Left ventricle myocardium inferior (tissue), 1 donor: ENCODE results near the gene FZD2. TPM values are rescaled to one million over a fixed set of nuclear protein-coding genes. Genes with fewer than 3 reads are reported as not detected.

Source experiments
- DNase-seq: peaks from one replicate; pipeline ENCODE4 v3.0.0-alpha.2; 2020
- H3K27ac ChIP-seq: fragments of 200-600 bp; replicated peaks from 2 replicates; pipeline ENCODE4 v1.8.0; 2021
- H3K27me3 ChIP-seq: fragments of 200-600 bp; 2 replicates; pipeline ENCODE4 v1.8.0; 2021; ENCODE audit warnings: low read depth
- H3K36me3 ChIP-seq: fragments of 200-600 bp; 2 replicates; pipeline ENCODE4 v1.8.0; 2021
- H3K4me1 ChIP-seq: fragments of 200-600 bp; 2 replicates; pipeline ENCODE4 v1.8.0; 2021
- H3K4me3 ChIP-seq: fragments of 200-600 bp; 2 replicates; pipeline ENCODE4 v1.8.0; 2021; ENCODE audit warnings: mild to moderate bottlenecking, moderate library complexity
- H3K9me3 ChIP-seq: fragments of 200-600 bp; replicated peaks from 2 replicates; pipeline ENCODE4 v1.8.0; 2021
- intact Hi-C: fragments of 100-400 bp; cut with micrococcal nuclease; formaldehyde crosslinking; loops from one replicate; pipeline ENCODE4 v1.11.0; 2022
- total RNA-seq: library from RNA; stranded (reverse); fragmentation: NEBNext Ultra II Directional; extraction: Animal tissue kit (Norgen Biotek cat#: 25700); gene quantifications from one replicate; pipeline ENCODE4 v1.2.1, GENCODE V29; 2021
- TF ChIP-seq, protein P1 (sequence below): fragments of 200-600 bp; IDR thresholded peaks from 2 replicates; pipeline ENCODE4 v1.8.0; 2021; ENCODE audit warnings: antibody characterized with exemption, mild to moderate bottlenecking, borderline replicate concordance
- donor health status: DM: no; HTN: yes; CAD: no; lungs with severe emphysema.

The FZD2 gene
- total RNA-seq, 1 donor from 2014 or later = 4.0 TPM

DNA sequence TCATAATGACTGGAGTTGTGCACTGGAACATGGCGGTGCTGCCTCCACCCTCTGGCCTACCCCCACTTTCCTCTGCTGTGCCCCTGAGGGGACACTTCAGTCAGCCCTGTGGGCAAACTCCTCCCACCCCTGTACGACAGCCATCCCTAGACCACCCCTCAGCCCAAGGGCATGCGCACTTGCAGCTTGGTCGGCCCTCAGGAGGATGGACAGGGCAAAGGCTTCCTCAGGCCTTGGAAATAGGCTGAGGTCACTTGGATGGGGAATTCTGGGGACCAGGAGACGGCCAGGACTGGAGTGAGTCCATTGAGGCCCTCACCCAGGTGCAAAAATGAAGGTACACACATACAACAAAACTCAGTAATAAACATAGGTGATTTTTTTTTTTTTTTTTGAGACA lies 41.0 kb downstream of the FZD2 start:
- H3K27me3 ChIP-seq = peaks cover 34% of the 10 kb centered on the region
- no peaks in the 10 kb centered on the region for H3K9me3 ChIP-seq
- TF ChIP-seq, protein P1, sequence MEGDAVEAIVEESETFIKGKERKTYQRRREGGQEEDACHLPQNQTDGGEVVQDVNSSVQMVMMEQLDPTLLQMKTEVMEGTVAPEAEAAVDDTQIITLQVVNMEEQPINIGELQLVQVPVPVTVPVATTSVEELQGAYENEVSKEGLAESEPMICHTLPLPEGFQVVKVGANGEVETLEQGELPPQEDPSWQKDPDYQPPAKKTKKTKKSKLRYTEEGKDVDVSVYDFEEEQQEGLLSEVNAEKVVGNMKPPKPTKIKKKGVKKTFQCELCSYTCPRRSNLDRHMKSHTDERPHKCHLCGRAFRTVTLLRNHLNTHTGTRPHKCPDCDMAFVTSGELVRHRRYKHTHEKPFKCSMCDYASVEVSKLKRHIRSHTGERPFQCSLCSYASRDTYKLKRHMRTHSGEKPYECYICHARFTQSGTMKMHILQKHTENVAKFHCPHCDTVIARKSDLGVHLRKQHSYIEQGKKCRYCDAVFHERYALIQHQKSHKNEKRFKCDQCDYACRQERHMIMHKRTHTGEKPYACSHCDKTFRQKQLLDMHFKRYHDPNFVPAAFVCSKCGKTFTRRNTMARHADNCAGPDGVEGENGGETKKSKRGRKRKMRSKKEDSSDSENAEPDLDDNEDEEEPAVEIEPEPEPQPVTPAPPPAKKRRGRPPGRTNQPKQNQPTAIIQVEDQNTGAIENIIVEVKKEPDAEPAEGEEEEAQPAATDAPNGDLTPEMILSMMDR = no peak
- H3K4me3 ChIP-seq = no peak overlapping the region
- H3K4me1 ChIP-seq = no peaks in the 10 kb centered on the region
- intact Hi-C loops = no loop called here
- H3K27ac ChIP-seq = no peak overlapping the region
- no peaks in the 10 kb centered on the region for H3K36me3 ChIP-seq
- DNase-seq = no peak

DNA sequence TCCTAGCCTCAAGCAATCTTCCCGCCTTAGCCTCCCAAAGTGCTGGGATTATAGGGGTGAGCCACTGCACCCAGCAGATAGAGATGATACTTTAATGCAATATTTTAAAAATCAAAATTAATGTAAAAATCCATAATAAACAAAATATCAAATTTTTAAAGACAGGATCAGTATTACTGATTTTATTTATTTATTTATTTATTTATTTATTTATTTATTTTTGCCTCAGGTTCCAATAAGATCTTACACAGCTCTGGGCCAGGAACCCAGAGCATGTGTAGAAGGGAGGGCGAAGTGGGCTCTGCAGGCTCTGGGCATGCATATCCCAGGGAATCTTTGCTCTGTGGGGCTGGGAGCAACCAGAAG lies 41.6 kb downstream of the FZD2 start:
- H3K27ac ChIP-seq = no peak overlapping the region
- no peak overlapping the region for H3K4me3 ChIP-seq
- intact Hi-C loops = no loop called here
- no peaks in the 10 kb centered on the region for H3K36me3 ChIP-seq
- TF ChIP-seq, protein P1 = no peak
- H3K9me3 ChIP-seq = no peaks in the 10 kb centered on the region
- H3K4me1 ChIP-seq = no peaks in the 10 kb centered on the region
- DNase-seq = no peak
- peaks cover 28% of the 10 kb centered on the region for H3K27me3 ChIP-seq

DNA sequence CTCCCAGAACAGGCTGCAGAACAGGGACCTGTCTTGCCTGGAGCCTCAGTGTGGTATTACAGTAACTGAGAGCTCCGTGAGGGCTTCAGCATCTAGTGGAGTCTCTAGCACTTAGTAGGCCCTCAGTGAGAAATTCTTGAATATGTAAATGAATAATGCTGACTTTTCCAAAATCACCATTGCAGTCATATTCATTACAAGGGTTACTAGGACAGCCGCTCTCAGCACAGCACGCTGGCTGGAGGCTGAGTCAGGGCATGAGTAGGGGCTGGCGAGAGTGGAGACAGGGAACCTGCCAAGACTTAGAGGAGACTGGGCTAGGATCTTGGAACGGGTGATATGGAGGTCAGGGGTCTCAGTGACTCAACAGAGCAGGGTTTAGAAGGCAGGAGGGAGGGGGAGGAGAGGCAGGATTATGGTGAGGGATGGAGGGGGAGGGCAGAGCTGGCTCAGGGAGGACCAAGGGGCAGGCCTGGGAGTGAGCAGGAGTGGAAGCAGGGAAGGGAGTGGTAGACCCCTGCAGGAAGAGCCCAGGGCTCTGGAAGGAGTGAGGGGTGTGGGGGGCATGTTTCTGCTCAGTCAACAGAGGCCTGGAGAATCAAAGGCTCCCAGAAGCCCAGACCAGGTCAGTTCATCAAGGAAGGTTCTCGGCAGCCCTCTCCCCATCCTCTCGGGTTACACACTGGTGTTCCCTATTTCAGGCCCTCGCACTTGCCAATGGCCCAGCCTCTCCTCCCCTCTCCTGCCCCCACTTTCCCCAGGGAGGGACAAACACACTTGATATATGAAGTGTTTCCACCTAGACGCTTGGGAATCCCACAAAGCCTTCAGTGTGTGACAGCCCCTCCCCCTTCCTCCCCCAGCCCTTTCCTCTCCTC lies 42.3 kb downstream of the FZD2 start:
- TF ChIP-seq, protein P1 = no peak
- intact Hi-C loops = no loop called here
- Histone ChIP-seq H3K4me1 (no peaks in the 10 kb centered on the region), H3K9me3 (no peaks in the 10 kb centered on the region), H3K4me3 (no peak overlapping the region), H3K27me3 (peaks cover 25% of the 10 kb centered on the region), H3K27ac (no peak overlapping the region), H3K36me3 (no peaks in the 10 kb centered on the region)
- no peak for DNase-seq

DNA sequence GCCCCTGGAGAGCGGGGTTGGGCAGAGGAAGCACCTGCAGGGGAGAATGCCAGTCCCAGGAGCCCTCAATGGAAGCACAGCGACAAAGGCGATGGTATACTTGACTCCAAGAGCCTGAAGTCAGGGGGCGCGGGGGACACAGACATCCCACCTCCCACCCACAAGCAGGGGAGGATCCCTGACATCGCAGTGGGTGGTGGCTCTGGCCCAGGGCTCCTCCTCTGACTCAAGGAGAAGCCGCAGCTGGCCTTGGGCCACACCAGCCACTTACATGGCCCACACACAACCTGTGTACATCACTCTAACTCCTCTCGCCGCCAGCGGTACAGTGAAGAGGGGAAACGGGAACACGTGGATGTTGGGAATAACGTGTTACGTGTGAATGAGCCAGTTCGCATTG lies 44.3 kb downstream of the FZD2 start:
- H3K4me1 ChIP-seq = no peaks in the 10 kb centered on the region
- no peak overlapping the region for H3K27ac ChIP-seq
- H3K9me3 ChIP-seq = no peaks in the 10 kb centered on the region
- intact Hi-C loops = no loop called here
- H3K27me3 ChIP-seq = peaks cover 11% of the 10 kb centered on the region
- DNase-seq = no peak
- TF ChIP-seq, protein P1 = no peak
- no peaks in the 10 kb centered on the region for H3K36me3 ChIP-seq
- H3K4me3 ChIP-seq = no peak overlapping the region

DNA sequence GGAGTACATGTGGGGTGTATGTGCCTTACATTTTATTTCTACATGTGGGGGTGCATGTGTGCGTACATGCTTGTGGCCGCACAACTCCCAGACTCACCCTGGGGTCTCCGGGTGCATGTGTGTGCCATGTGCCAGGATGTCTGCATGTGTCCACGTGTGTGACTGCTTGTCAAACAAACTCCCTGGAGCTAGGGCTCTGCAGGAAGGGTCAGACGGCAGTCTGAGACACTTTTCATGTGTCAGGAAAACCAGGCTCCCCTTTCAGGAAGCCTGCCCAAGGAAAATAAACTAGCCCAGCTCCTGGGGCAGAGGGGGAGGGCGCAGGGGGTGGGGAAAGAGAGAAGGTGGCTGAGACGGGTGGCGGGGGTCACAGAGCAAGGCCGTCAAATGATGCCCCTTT lies 44.7 kb downstream of the FZD2 start:
- TF ChIP-seq, protein P1 = no peak
- intact Hi-C loops = no loop called here
- Histone ChIP-seq H3K27ac (no peak overlapping the region), H3K9me3 (no peaks in the 10 kb centered on the region), H3K27me3 (peaks cover 11% of the 10 kb centered on the region), H3K4me3 (no peak overlapping the region), H3K36me3 (no peaks in the 10 kb centered on the region), H3K4me1 (no peaks in the 10 kb centered on the region)
- DNase-seq = no peak
